ENCODE results near the gene GOLGA8Q.
"Not testable (repeated sequence)": the region's sequence is repeated elsewhere in the genome, so short reads cannot be mapped to it uniquely, and the experiment has no call there.

The GOLGA8Q gene

DNA sequence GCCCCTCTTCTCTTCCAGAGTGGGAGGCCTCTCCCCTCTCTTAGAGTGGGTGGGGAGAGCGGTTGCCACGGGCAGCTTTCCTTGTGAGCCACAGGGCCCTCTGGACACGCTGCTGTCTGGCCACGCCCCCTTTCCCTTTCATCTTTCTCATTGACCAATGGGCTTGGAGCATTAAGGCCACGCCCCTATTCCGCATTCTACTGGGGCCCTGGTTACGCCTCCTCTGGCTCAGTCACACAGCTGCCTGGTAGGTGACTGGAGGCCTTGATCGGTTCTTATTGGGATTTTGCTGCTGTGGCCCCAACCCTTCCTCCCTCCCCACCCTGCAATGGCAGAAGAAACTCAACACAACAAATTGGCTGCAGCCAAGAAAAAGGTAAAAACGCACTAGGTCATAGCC, at the start of gene GOLGA8Q:
TSS of gene GOLGA8Q (plus strand) at position 301 of the 400 bp plus-strand sequence. CDS start at position 329, 28 bp downstream.
- not testable (repeated sequence) for DNase-seq (ENCODE audit: low read depth)

DNA sequence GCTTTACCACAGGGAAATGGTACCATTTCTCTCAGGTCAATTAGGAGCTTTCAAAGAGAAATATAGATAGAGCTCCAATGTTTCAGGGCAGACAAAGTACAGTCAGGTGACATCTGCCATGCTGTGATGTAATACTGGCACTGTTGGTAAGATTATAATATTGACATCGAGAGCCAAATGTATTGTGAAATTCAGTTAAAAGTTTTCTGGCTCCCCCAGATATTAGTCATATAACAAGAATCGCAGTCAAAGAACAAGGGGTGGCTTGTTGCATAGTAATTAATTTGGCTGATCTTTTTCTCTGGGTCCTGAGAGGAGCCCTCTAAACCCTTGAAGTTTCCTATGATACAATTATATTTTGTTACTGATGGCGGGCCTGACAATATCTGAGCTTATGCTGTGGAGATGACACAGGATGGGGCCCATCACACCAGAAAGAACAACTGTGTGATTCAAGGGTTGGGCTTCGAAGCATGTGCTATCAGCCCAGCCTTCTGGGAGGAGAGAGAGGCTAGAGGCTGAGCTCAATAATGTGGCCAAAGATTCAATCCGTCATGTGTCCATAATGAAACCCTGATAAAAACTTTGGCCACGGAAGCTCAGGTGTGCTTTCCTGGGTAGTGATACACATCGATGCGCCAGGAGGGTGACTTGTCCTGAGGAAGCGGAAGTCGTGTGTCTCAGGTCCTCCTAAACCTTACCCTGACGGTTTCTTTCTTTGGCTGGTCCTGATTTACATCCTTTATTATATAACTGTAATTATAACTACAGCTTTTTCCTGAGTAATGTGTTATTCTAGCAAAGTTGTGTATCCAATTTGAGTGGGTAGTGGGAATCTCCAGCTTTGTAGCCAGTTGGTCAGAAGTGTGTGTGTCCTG, 48.7 kb upstream of the GOLGA8Q start:
- DNase-seq (ENCODE audit: low read depth): not testable (repeated sequence)

GRCh38 chr15:30504162-30504843, 47.5 kb upstream of the GOLGA8Q start:
- DNase-seq (ENCODE audit: low read depth): not testable (repeated sequence)

DNA sequence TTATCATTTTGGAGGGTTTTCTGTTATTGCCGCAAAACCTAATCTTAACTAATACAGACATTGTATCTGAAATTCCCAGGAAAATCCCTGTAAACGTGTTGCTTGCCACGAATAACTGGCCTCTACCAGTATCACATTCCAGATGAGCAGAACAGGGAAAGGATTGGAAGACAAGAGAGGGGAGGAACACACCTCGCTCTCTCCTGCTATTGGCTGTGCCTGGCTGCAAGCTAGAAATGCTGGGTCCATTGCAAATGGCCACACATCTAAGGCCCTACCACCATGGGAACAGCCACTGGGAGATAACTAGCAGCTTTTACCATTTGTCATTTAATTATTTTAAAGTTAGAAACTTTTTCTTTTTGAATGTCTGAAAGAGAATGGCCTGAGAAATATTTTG, 37.3 kb upstream of the GOLGA8Q start:
- not testable (repeated sequence) for DNase-seq (ENCODE audit: low read depth)

DNA sequence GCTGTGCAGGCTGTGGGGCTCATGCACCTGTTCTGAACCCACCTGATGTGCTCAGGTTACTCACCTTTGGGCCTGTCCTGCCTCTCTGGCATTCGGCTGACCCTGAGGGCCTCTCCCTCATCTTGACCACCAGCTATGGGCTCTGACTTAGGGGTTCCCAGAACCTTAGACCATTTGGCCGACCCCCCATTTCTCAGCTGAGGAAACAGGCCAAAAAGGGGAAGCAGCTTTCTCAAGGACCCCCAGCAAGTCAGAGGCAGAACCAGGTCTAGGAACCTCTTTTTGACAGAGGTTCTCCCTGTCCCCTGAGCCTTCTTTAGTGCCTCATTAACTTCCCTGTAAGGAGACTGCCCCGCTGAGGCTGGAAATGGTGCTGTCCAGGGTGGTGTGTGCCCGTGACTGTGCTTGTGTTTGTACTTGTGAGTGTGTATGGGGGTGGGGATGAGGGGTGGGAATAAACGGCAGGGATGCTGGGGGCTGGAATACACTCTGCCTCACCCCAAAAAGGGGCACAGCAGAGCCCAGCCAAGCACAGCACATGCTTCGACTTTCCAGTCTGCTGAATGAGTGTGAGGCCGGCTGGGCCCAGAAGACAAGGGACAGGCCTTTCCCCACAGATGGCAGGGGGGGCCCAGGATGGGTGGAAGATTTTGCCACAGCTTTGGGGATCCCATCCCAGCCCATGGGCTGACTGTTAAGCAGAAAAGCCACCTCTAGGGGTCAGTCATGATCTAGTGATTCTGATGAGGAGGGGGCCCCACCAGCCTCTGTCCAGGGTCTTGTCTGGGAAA, 28.2 kb upstream of the GOLGA8Q start:
- DNase-seq (ENCODE audit: low read depth): not testable (repeated sequence)

GRCh38 chr15:30525912-30526311, 25.9 kb upstream of the GOLGA8Q start:
- not testable (repeated sequence) for DNase-seq (ENCODE audit: low read depth)

DNA sequence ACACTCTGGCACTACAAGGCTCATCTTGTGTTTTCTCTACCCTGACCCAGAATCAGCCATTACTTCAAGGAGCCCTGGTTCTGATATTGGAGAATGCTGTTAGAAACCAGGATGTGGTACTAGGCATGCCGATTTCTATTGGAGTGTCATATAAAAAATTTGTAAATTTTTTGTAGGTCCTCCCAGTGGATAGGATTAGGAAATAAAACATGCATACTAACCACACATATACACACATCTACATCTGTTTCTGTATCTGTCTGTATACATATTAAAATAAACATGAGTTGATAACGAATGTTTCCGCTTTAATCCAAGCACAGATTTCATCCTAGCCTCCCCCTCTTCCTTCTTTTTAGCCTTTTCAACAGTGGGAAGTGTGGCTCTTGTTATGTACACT, 22.8 kb upstream of the GOLGA8Q start:
- DNase-seq (ENCODE audit: low read depth): not testable (repeated sequence)

DNA sequence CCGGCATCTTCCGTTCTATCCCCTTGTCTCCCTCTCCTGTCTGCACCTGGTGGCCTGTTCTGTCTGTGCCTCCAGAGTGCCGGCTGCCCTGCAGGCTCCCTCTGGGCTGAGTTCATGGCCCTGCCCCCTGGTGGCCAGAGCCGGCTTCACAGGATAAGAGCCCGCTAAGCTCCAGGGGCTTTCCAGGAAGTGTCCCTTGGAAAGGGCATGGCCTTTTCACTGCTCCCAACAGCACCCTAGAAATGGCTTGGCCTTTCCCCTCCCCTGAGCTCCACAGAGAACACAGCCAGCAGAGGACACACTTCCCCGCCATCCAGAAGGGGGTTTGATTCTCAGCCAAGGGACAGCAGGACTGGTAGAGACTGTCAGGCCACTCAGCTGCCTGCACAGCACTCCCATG, 15.1 kb downstream of the GOLGA8Q start:
- not testable (repeated sequence) for DNase-seq (ENCODE audit: low read depth)

DNA sequence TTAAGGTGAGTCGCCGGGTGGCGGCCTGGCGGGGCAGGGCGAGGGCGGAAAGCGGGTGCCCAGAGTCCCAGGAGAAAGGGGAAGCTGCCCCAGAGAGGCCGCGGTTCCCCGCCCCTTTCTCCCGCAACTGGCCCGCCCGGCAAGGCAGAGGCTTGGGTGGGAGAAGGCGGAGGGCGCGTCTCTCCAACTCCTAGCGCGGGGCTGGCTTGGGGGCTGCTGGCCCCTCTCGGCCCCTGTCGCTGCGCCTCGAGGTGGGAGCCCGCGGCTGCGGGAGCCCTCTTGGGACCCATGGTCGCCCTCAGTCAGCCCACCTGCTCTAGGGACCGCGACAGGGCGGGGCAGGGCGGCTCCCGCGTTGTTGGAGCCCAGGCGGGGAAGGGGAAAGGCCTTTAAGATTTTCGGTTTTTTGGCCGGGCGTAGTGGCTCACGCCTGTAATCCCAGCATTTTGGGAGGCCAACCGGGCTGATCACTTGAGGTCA, 21.2 kb downstream of the GOLGA8Q start:
- not testable (repeated sequence) for DNase-seq (ENCODE audit: low read depth)

DNA sequence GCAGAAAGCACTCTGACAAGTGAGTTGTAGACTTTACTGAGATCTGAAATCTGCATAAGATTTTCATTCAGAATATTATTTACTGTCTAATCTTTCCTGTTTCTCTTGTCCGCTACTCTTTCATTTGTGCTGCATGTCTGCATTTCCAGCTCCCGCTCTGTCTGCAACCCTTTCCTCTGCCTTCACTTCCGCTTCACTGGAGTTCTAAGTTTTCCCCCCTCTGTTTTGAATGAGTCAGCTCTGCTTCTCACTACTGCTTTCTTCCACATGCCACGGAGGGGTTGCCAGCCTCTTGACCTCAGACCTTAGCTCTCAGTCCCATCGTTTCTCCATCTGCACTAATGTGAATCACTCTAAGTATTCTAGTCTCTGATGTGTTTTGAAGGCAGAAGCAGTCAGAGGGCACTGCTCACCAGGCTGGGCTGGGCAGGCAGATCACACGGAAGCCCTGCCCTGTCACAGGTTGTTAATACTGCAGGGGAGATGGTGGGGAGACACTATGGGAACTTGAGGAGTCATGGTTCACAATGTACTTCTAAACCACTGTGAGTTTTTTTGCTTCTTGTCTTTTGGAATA, 27.6 kb downstream of the GOLGA8Q start:
- not testable (repeated sequence) for DNase-seq (ENCODE audit: low read depth)

DNA sequence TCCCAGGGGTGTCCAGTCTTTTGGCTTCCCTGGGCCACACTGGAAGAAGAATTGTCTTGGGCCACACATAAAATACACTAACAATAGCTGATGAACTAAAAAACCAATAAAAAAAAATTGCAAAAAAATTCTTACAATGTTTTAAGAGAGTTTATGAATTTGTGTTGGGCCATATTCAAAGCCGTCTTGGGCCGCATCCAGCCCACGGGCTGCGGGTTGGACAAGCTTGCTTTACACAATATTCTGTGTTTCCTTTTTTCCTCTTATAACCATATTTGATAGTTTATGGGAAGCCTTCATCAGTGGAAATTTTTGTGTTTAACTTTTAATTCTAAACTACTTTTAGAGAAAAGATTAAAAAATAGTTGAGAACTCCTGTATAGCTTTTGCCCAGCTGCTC, 28.9 kb downstream of the GOLGA8Q start:
- not testable (repeated sequence) for DNase-seq (ENCODE audit: low read depth)

- DNase-seq (ENCODE audit: low read depth): not testable (repeated sequence)
These were observed 47.1 kb downstream of the GOLGA8Q start for GRCh38 chr15:30598953-30599352.

DNA sequence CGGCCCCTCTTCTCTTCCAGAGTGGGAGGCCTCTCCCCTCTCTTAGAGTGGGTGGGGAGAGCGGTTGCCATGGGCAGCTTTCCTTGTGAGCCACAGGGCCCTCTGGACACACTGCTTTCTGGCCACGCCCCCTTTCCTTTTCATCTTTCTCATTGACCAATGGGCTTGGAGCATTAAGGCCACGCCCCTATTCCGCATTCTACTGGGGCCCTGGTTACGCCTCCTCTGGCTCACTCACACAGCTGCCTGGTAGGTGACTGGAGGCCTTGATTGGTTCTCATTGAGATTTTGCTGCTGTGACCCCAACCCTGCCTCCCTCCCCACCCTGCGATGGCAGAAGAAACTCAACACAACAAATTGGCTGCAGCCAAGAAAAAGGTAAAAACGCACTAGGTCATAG, 51.9 kb downstream of the GOLGA8Q start, which contains the start of gene GOLGA8H:
TSS of gene GOLGA8H (plus strand) at position 233 of the 400 bp plus-strand sequence. CDS start at position 331, 98 bp downstream.
- not testable (repeated sequence) for DNase-seq (ENCODE audit: low read depth)

Data from non-pigmented ciliary epithelial cell (primary cell).